Neural cell (in vitro differentiated cells): ENCODE measurements around the gene PPIE. TPM values are rescaled to one million over a fixed set of nuclear protein-coding genes. Genes with fewer than 3 reads are reported as not detected.

Source experiments
- H2AFZ ChIP-seq: fragments of 200-600, 300-800 bp; sonication (generic), shearing (Covaris generic); 2 replicates; pipeline ENCODE4 v1.6.0; 2014; ENCODE audit warnings: low read depth, mild to moderate bottlenecking, antibody characterized with exemption, low read length, moderate library complexity
- H3F3A ChIP-seq: fragments of 200-600 bp; shearing (Covaris generic); 2 replicates; pipeline ENCODE4 v1.6.1; 2016; ENCODE audit warnings: mild to moderate bottlenecking, moderate library complexity, mixed read lengths, antibody characterized with exemption, low read length; ENCODE audit not compliant: insufficient read depth, poor library complexity, severe bottlenecking
- H3K27ac ChIP-seq: fragments of 200-600, 300-800 bp; sonication (generic), shearing (Covaris generic); 2 replicates; pipeline ENCODE4 v1.5.1; 2014; ENCODE audit warnings: mild to moderate bottlenecking, low read length, moderate library complexity
- H3K27me3 ChIP-seq: fragments of 300-800, 200-600 bp; sonication (generic), shearing (Covaris generic); 2 replicates; pipeline ENCODE4 v1.6.0; 2014; ENCODE audit warnings: mild to moderate bottlenecking, low read depth, low read length, moderate library complexity; ENCODE audit not compliant: insufficient read depth
- H3K36me3 ChIP-seq: fragments of 300-800, 200-600 bp; sonication (generic), shearing (Covaris generic); 2 replicates; pipeline ENCODE4 v1.5.1; 2014; ENCODE audit warnings: mild to moderate bottlenecking, antibody characterized with exemption, low read length, moderate library complexity; ENCODE audit not compliant: insufficient read depth
- H3K4me2 ChIP-seq: fragments of 300-800, 200-600 bp; sonication (generic), shearing (Covaris generic); 2 replicates; pipeline ENCODE4 v1.6.0; 2014; ENCODE audit warnings: mild to moderate bottlenecking, low read length
- H3K4me3 ChIP-seq: fragments of 300-800, 200-600 bp; sonication (generic), shearing (Covaris generic); 2 replicates; pipeline ENCODE4 v1.5.1; 2014; ENCODE audit warnings: mild to moderate bottlenecking, low read length, moderate library complexity
- H3K79me2 ChIP-seq: fragments of 200-600 bp; shearing (Covaris generic); replicated peaks from 2 replicates; pipeline ENCODE4 v1.6.0; 2014; ENCODE audit warnings: mild to moderate bottlenecking, low read length, moderate library complexity; ENCODE audit not compliant: insufficient read depth
- H3K9ac ChIP-seq: fragments of 300-800, 200-600 bp; sonication (generic), shearing (Covaris generic); 2 replicates; pipeline ENCODE4 v1.6.1; 2016; ENCODE audit warnings: mild to moderate bottlenecking, low read length, mixed read lengths
- H3K9me2 ChIP-seq: fragments of 200-600 bp; shearing (Covaris generic); 2 replicates; pipeline ENCODE4 v1.6.1; 2016; ENCODE audit warnings: mild to moderate bottlenecking, low read length, mixed read lengths; ENCODE audit not compliant: insufficient read depth
- H3K9me3 ChIP-seq: fragments of 200-600, 300-800 bp; sonication (generic), shearing (Covaris generic); 2 replicates; pipeline ENCODE4 v1.6.1; 2016; ENCODE audit warnings: mild to moderate bottlenecking, mixed run types, low read length, moderate library complexity, mixed read lengths
- H4K20me1 ChIP-seq: fragments of 200-600 bp; shearing (Covaris generic); 2 replicates; pipeline ENCODE4 v1.6.1; 2016; ENCODE audit warnings: mild to moderate bottlenecking, mixed run types; ENCODE audit not compliant: insufficient read depth
- CTCF ChIP-seq: fragments of 450-650 bp; IDR thresholded peaks from 2 replicates; pipeline ENCODE4 v1.5.1; 2014; ENCODE audit warnings: antibody characterized with exemption, mild to moderate bottlenecking, moderate library complexity; ENCODE audit not compliant: poor library complexity, severe bottlenecking
- EP300 ChIP-seq: fragments of 450-650 bp; conservative IDR thresholded peaks from 2 replicates; pipeline ENCODE4 v1.6.1; 2014; ENCODE audit warnings: antibody characterized with exemption, mild to moderate bottlenecking, moderate library complexity; ENCODE audit not compliant: poor library complexity, severe bottlenecking
- EZH2 ChIP-seq: fragments of 200-600, 300-800 bp; shearing (Covaris generic), sonication (generic); IDR thresholded peaks from 2 replicates; pipeline ENCODE4 v1.6.1; 2014; ENCODE audit warnings: antibody characterized with exemption, low read length, borderline replicate concordance, mild to moderate bottlenecking; ENCODE audit not compliant: insufficient read depth, poor library complexity, severe bottlenecking
- MXI1 ChIP-seq: fragments of 450-650 bp; conservative IDR thresholded peaks from 2 replicates; pipeline ENCODE4 v1.6.1; 2014; ENCODE audit warnings: antibody characterized with exemption, mild to moderate bottlenecking; ENCODE audit not compliant: poor library complexity, severe bottlenecking
- POLR2AphosphoS5 ChIP-seq: IDR thresholded peaks from 2 replicates; pipeline ENCODE4 v1.6.1; 2012
- RAD21 ChIP-seq: fragments of 450-650 bp; conservative IDR thresholded peaks from 2 replicates; pipeline ENCODE4 v1.6.1; 2014; ENCODE audit warnings: antibody characterized with exemption, mild to moderate bottlenecking, moderate library complexity
- REST ChIP-seq: IDR thresholded peaks from 2 replicates; pipeline ENCODE4 v1.6.1; 2012; ENCODE audit warnings: borderline replicate concordance
- SMC3 ChIP-seq: fragments of 450-650 bp; conservative IDR thresholded peaks from 2 replicates; pipeline ENCODE4 v1.6.1; 2014; ENCODE audit warnings: antibody characterized with exemption, mild to moderate bottlenecking, moderate library complexity; ENCODE audit not compliant: poor library complexity
- TAF1 ChIP-seq: IDR thresholded peaks from 2 replicates; pipeline ENCODE4 v1.6.1; 2012; ENCODE audit warnings: low read depth
- polyA plus RNA-seq: library from polyadenylated mRNA; depleted of rRNA; stranded (reverse); fragments of >200 nt; gene quantifications from 2 replicates; pipeline ENCODE4 v1.2.3, GENCODE V29; 2014

The PPIE gene
- polyA plus RNA-seq, 1 donor from 2014 or later: 55.9 TPM

GRCh38 chr1:39760074-39761008, 21.7 kb downstream of the PPIE start:
- Histone ChIP-seq H3K4me3 (no peak overlapping the region), H3K9ac (no peak overlapping the region), H3K9me2 (no peaks in the 10 kb centered on the region), H3F3A (no peaks in the 10 kb centered on the region), H3K9me3 (no peaks in the 10 kb centered on the region), H3K79me2 (no peaks in the 10 kb centered on the region), H3K36me3 (no peaks in the 10 kb centered on the region), H3K4me2 (no peak overlapping the region), H2AFZ (no peak overlapping the region), H3K27me3 (no peaks in the 10 kb centered on the region), H3K27ac (no peak overlapping the region), H4K20me1 (no peaks in the 10 kb centered on the region)
- TF ChIP-seq SMC3 (no peak), EP300 (no peak), POLR2AphosphoS5 (no peak), CTCF (no peak), RAD21 (no peak), TAF1 (no peak), EZH2 (no peak), MXI1 (no peak), REST (no peak)

- H3K9ac ChIP-seq: no peak overlapping the region
- H3K27me3 ChIP-seq: no peaks in the 10 kb centered on the region
- TF ChIP-seq MXI1: no peak
- no peak overlapping the region for H3K4me2 ChIP-seq
- H2AFZ ChIP-seq: no peak overlapping the region
- no peak overlapping the region for H3K27ac ChIP-seq
- H3K9me2 ChIP-seq: no peaks in the 10 kb centered on the region
- H3K79me2 ChIP-seq: no peaks in the 10 kb centered on the region
- no peaks in the 10 kb centered on the region for H3K36me3 ChIP-seq
- no peak overlapping the region for H3K4me3 ChIP-seq
- no peaks in the 10 kb centered on the region for H4K20me1 ChIP-seq
- no peaks in the 10 kb centered on the region for H3K9me3 ChIP-seq
- H3F3A ChIP-seq: no peaks in the 10 kb centered on the region
Observed at GRCh38 chr1:39761016-39761415, 22.3 kb downstream of the PPIE start.
